ELR (cell line): ENCODE data around the gene MRPL49.
A peak's percentile ranks its signal among the peaks of the same experiment; 100 is the strongest.
"Not testable (repeated sequence)": the region's sequence is repeated elsewhere in the genome, so short reads cannot be mapped to it uniquely, and the experiment has no call there.

Experiments used
- DNase-seq: peaks from one replicate; pipeline ENCODE4 v3.0.0-alpha.2; 2015; ENCODE audit warnings: low read depth

MRPL49 gene

DNA sequence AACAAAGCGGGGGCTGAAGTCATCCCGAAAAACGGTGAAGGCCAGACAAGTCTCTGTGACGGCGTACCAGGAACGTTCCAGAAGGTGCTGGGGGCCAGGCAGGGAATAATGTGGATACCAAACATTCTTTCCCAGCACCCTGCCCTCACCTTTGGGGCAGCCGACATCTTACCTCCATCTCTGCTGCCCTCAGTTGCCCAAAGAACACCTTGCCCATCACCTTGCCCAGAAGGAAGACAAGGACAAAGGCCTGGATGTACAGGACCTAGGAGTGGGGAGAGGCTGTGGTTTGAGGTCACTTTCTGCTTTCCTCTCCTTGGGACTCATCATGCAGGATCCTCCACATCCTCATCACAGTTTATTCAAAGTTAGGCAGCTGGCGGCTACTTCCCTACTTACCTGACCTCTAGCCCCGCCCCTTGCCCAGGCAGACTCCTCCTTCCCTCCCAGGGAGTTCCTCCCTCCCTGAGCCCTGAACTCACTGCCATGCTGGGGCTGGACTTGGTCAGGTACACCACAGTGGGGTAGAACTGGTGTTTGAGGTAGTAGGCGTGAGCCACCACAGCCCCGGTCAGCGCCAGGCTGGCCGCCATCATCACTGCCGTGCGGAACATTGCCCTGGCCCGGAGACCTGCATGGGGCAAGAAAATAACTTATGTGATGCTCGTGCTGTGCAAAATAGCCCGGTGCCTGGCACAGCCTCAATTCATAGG is 11.0 kb downstream of the MRPL49 start:
- DNase-seq: peak; percentile 37

DNA sequence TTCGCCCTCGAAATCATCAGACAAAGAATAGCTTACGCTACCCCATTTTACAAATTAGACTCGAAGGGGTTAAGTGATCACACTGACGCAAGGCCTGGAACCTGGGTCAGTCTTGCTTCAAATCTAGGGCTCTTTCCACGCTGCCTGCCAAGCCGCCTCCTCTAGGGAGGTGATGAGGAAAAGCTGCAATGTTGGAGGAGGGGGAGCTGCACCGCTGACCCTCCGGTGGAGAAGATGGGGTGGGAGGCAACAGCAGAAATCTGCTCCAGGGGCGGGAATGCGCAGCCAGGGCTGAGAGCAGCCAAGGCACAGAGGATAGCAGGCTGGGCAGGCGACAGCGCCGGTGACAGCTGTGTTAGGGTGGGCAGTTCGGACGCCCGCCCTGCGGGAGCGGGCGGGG is 11.6 kb downstream of the MRPL49 start:
- peak; percentile 21 for DNase-seq

GRCh38 chr11:65134240-65134951 is 12.3 kb downstream of the MRPL49 start, which contains the start of gene SYVN1:
Gene SYVN1 (minus strand): TSS chr11:65134519. CDS start chr11:65133601, 918 bp downstream.
- DNase-seq: peak; percentile 90

GRCh38 chr11:65134952-65135632 is 13.0 kb downstream of the MRPL49 start:
- peak; percentile 98 for DNase-seq

- no peak for DNase-seq
Measured at GRCh38 chr11:65135633-65136145, 13.6 kb downstream of the MRPL49 start.

DNA sequence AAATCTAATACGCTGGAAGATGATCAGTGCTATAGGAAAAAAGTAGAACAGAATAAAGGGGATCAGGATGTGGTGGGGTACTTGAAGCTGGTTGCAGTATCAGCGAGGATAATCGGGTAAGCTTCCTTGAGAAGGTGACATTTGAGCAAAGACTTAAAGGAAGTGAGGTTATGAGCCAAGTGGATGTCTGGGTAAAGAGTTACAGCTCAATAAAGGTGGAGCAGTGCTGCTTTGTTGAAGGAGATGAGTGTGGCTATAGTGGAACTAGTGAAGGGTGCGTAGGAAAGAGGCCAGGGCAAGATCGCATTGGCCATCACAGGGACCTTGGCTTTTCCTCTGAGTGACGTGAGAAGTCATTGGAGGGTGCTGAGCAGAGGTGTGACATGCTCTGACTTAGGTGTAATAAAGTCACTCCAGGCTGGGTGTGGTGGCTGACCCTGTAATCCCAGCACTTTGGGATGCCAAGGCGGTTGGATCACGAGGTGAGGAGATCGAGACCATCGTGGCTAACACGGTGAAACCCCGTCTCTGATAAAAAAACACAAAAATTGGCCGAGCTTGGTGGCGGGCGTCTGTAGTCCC is 14.5 kb downstream of the MRPL49 start:
- DNase-seq: no peak

- DNase-seq: no peak
Measured at GRCh38 chr11:65141896-65142494, 19.9 kb downstream of the MRPL49 start.

DNA sequence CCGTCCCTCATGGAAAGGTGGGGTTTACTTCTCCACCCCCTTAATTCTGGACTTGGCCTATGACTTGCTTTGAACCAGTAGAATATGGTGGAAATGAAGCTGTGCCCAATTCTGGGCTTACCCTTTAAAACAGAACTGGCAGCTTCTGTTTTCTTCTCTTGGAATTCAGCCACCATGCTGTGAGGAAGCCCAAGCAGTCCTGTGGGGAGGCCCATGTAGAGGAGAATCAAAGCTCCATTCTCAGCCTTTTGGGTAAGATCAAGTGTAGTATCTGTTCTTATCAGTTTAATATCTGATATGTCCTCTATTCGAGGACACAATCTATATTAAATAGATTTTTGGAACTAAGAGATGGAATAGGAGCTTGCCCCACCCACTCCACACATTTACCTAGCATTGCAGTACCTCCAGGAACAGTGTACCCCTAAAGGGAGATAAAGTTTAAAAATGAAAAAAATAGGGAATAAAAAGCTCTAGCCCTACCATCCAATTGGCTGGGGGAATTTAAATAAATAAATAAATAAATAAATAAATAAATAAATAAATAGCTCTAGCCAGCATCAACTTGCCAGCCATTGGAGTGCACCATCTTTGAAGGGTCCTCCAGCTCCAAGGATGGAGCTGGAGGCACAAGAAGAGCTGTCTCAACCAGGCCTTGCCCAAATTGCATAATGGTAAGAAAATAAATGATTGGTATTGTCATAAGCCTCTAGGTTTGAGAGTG is 25.4 kb downstream of the MRPL49 start:
- DNase-seq: no peak

- DNase-seq: no peak
Measured at GRCh38 chr11:65148657-65149056, 26.5 kb downstream of the MRPL49 start.

DNA sequence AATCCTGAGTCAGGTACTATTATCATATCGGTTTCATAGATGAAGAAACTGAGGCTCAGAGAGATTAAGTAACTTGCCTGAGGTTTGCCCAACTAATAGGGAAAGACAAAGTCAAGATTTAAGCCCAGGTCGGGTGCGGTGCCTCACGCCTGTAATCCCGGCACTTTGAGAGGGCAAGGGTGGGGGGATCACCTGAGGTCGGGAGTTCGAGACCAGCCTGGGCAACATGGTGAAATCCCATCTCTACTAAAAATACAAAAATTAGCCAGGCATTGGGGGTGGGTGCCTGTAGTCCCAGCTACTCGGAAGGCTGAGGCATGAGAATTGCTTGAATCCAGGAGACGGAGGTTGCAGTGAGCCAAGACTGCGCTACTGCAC is 28.0 kb downstream of the MRPL49 start:
- not testable (repeated sequence) for DNase-seq

- peak; percentile 91 for DNase-seq
Measured at GRCh38 chr11:65150509-65151299, 28.6 kb downstream of the MRPL49 start.

GRCh38 chr11:65151331-65151899 is 29.3 kb downstream of the MRPL49 start:
- no peak for DNase-seq

GRCh38 chr11:65152122-65152521 is 30.0 kb downstream of the MRPL49 start:
- no peak for DNase-seq

DNA sequence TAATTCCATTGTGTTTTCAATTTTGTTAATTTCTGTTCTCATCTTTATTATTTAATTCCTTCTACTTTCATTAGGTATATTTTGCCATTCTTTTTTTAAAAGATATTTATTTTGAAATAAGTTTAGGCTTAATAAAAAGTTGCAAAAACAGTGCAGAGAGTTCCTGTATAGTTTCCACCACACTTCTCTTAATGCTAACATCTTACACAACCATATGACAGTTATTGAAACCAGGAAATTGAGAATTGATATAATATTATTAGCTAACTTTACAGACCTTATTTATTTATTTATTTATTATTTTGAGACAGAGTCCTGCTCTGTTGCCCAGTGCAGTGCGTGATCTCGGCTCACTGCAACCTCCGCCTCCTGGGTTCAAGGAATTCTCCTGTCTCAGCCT is 34.1 kb downstream of the MRPL49 start:
- DNase-seq: no peak

DNA sequence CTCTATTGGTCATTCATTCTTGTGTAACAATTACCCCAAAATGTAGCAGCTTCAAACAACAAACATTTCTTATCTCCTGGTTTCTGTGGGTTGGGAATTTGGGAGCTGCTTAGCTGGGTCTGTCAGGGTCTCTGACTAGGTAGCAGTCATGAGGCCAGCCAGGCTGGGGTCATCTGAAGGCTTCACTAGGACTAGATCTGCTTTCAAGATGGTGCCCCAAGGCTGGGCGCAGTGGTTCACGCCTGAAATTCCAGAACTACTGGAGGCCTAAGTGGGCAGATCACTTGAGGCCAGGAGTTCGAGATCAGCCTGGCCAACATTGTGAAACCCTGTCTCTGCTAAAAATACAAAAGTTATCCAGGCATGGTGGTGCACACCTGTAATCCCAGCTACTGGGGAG is 34.8 kb downstream of the MRPL49 start:
- no peak for DNase-seq

- DNase-seq: no peak
Measured at GRCh38 chr11:65157336-65157735, 35.2 kb downstream of the MRPL49 start.

- no peak for DNase-seq
Measured at GRCh38 chr11:65159012-65159411, 36.9 kb downstream of the MRPL49 start.

- DNase-seq: no peak
Measured at GRCh38 chr11:65160643-65161042, 38.5 kb downstream of the MRPL49 start.

GRCh38 chr11:65163684-65164083 is 41.6 kb downstream of the MRPL49 start:
- no peak for DNase-seq
